Esophagus muscularis mucosa (tissue), 4 donors: ENCODE results near the gene LRIT2.

Experiments
- CTCF ChIP-seq, 3 experiments: fragments of 200-600 bp in 2 of 3; fragments of 450-650 bp in 1 of 3; sonication (generic) in 2 of 3; IDR thresholded peaks; one replicate each; pipeline ENCODE4 v1.5.1; 2017 to 2019; ENCODE audit warnings: antibody characterized with exemption in 3 of 3, mild to moderate bottlenecking in 2 of 3, moderate library complexity in 1 of 3
- EP300 ChIP-seq: sonication (generic); formaldehyde crosslinking; IDR thresholded peaks from one replicate; pipeline ENCODE4 v1.6.1; 2017; ENCODE audit warnings: antibody characterized with exemption
- POLR2A ChIP-seq: fragments of 450-650 bp; IDR thresholded peaks from one replicate; pipeline ENCODE4 v1.6.1; 2017; ENCODE audit warnings: antibody characterized with exemption, moderate library complexity, mild to moderate bottlenecking, low read depth
- POLR2AphosphoS5 ChIP-seq, 2 donors: sonication (generic); formaldehyde crosslinking; IDR thresholded peaks; one replicate each; pipeline ENCODE4 v1.6.1; 2017; ENCODE audit warnings: antibody characterized with exemption in 2 of 2

GRCh38 chr10:84270708-84271107 lies 45.4 kb upstream of the LRIT2 start:
- TF ChIP-seq POLR2AphosphoS5 (IDR thresholded peaks at IDR 0.05) (no peak), POLR2A (no peak), CTCF (IDR thresholded peaks at IDR 0.05) (no peak), EP300 (no peak)
